ENCODE data around the gene APOA1. TPM values are rescaled to one million over a fixed set of nuclear protein-coding genes. Genes with fewer than 3 reads are reported as not detected.
A peak's percentile ranks its signal among the peaks of the same experiment; 100 is the strongest.

The APOA1 gene
- total and polyA plus RNA-seq, 10 of the 15 experiments (the other 5 are each of a cell fraction or from before 2014, with no cell fraction given): 0.10 to 2.4 (median 0.24) TPM; not detected in 3

DNA sequence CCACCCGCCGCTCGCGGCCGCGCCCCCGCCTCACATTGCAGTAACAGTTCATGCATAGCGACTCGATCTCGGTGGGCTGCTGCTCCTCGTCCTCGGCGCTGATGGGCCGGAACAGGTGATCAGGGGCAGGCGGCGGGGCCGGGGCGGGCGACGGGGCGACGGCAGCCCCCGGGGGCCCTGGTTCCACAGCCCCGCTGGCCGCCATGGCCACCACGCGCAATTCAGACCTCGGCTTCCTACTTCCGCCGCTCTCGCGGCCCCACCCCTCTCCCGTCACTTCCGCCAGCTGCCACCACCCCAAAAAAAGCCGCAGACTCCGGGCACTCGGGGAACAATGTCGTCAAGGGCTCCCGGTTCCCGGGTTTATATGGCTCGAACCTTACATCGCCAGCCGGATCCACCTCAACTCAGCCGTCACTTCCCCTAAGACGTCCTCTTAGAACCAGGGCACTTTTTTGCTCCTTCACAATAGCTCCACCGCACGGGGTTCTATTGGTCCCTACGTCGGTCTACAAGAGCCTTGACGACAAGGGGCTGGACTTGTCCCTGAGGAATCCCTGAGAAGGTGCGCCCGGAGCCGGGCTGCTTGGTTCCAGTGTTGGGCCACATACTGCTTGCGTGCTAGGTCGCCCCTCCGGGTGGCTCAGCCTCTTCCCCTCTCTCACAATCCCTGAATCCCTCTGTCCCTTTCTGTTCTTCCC, 49.5 kb downstream of the APOA1 start, which contains the start of gene ZPR1 (continued):
- TF ChIP-seq, protein P1, sequence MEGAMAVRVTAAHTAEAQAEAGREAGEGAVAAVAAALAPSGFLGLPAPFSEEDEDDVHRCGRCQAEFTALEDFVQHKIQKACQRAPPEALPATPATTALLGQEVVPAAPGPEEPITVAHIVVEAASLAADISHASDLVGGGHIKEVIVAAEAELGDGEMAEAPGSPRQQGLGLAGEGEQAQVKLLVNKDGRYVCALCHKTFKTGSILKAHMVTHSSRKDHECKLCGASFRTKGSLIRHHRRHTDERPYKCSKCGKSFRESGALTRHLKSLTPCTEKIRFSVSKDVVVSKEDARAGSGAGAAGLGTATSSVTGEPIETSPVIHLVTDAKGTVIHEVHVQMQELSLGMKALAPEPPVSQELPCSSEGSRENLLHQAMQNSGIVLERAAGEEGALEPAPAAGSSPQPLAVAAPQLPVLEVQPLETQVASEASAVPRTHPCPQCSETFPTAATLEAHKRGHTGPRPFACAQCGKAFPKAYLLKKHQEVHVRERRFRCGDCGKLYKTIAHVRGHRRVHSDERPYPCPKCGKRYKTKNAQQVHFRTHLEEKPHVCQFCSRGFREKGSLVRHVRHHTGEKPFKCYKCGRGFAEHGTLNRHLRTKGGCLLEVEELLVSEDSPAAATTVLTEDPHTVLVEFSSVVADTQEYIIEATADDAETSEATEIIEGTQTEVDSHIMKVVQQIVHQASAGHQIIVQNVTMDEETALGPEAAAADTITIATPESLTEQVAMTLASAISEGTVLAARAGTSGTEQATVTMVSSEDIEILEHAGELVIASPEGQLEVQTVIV (IDR thresholded peaks at IDR 0.05; ENCODE audit: borderline replicate concordance, partially characterized antibody): peak; percentile 58
- peak; percentile 87; the same call in 1 of the 2 replicates for TF ChIP-seq TAF1 (IDR thresholded peaks at IDR 0.05; ENCODE audit: borderline replicate concordance, low read depth, low read length)
- TF ChIP-seq POLR2A (IDR thresholded peaks at IDR 0.05; ENCODE audit: low read depth, low read length): peak; percentile 96
- peak; percentile 52; the same call in 1 of the 2 replicates for TF ChIP-seq HCFC1 (IDR thresholded peaks at IDR 0.05; ENCODE audit: low read length)
- TF ChIP-seq, protein P2, sequence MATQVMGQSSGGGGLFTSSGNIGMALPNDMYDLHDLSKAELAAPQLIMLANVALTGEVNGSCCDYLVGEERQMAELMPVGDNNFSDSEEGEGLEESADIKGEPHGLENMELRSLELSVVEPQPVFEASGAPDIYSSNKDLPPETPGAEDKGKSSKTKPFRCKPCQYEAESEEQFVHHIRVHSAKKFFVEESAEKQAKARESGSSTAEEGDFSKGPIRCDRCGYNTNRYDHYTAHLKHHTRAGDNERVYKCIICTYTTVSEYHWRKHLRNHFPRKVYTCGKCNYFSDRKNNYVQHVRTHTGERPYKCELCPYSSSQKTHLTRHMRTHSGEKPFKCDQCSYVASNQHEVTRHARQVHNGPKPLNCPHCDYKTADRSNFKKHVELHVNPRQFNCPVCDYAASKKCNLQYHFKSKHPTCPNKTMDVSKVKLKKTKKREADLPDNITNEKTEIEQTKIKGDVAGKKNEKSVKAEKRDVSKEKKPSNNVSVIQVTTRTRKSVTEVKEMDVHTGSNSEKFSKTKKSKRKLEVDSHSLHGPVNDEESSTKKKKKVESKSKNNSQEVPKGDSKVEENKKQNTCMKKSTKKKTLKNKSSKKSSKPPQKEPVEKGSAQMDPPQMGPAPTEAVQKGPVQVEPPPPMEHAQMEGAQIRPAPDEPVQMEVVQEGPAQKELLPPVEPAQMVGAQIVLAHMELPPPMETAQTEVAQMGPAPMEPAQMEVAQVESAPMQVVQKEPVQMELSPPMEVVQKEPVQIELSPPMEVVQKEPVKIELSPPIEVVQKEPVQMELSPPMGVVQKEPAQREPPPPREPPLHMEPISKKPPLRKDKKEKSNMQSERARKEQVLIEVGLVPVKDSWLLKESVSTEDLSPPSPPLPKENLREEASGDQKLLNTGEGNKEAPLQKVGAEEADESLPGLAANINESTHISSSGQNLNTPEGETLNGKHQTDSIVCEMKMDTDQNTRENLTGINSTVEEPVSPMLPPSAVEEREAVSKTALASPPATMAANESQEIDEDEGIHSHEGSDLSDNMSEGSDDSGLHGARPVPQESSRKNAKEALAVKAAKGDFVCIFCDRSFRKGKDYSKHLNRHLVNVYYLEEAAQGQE (IDR thresholded peaks at IDR 0.05; ENCODE audit: low read depth, low read length): no peak
- TF ChIP-seq, protein P3, sequence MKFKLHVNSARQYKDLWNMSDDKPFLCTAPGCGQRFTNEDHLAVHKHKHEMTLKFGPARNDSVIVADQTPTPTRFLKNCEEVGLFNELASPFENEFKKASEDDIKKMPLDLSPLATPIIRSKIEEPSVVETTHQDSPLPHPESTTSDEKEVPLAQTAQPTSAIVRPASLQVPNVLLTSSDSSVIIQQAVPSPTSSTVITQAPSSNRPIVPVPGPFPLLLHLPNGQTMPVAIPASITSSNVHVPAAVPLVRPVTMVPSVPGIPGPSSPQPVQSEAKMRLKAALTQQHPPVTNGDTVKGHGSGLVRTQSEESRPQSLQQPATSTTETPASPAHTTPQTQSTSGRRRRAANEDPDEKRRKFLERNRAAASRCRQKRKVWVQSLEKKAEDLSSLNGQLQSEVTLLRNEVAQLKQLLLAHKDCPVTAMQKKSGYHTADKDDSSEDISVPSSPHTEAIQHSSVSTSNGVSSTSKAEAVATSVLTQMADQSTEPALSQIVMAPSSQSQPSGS (IDR thresholded peaks at IDR 0.05; ENCODE audit: low read length): no peak
- peak; percentile 75; the same call in 1 of the 2 replicates for TF ChIP-seq IKZF1 (conservative IDR thresholded peaks at IDR 0.05)
- TF ChIP-seq MXI1 (IDR thresholded peaks at IDR 0.05; ENCODE audit: low read depth, low read length): peak; percentile 96
- peak; percentile 89 for TF ChIP-seq RUNX3 (IDR thresholded peaks at IDR 0.05; ENCODE audit: low read length)
- no peak for TF ChIP-seq HDAC2 (IDR thresholded peaks at IDR 0.05)
- TF ChIP-seq EGR1 (IDR thresholded peaks at IDR 0.05; ENCODE audit: borderline replicate concordance in 1 of 2, low read depth in 2 of 2, low read length in 2 of 2): no peak
- no peak for TF ChIP-seq SIX5 (IDR thresholded peaks at IDR 0.05; ENCODE audit: low read depth, low read length, severe bottlenecking)
- 0 out of 2 replicates have a peak, but pooled peaks have one; percentile 33 for TF ChIP-seq CHD2 (IDR thresholded peaks at IDR 0.05; ENCODE audit: borderline replicate concordance, low read depth, low read length)
- TF ChIP-seq, protein P4, sequence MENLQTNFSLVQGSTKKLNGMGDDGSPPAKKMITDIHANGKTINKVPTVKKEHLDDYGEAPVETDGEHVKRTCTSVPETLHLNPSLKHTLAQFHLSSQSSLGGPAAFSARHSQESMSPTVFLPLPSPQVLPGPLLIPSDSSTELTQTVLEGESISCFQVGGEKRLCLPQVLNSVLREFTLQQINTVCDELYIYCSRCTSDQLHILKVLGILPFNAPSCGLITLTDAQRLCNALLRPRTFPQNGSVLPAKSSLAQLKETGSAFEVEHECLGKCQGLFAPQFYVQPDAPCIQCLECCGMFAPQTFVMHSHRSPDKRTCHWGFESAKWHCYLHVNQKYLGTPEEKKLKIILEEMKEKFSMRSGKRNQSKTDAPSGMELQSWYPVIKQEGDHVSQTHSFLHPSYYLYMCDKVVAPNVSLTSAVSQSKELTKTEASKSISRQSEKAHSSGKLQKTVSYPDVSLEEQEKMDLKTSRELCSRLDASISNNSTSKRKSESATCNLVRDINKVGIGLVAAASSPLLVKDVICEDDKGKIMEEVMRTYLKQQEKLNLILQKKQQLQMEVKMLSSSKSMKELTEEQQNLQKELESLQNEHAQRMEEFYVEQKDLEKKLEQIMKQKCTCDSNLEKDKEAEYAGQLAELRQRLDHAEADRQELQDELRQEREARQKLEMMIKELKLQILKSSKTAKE (IDR thresholded peaks at IDR 0.05; ENCODE audit: low read depth, poor library complexity, severe bottlenecking): no peak
- TF ChIP-seq RB1 (IDR thresholded peaks at IDR 0.05; ENCODE audit: borderline replicate concordance): no peak
- no peak for TF ChIP-seq BCL11A (IDR thresholded peaks at IDR 0.05; ENCODE audit: low read depth, low read length)
- TF ChIP-seq GATAD2B (conservative IDR thresholded peaks at IDR 0.05; ENCODE audit: low read depth): peak; percentile 52; the same call in 1 of the 2 replicates
- TF ChIP-seq SPI1 (IDR thresholded peaks at IDR 0.05; ENCODE audit: borderline replicate concordance, insufficient read depth, low read depth, low read length): peak; percentile 22; the same call in 1 of the 2 replicates
- TF ChIP-seq PML (IDR thresholded peaks at IDR 0.05; ENCODE audit: low read length): peak; percentile 64; the same call in 1 of the 2 replicates
- TF ChIP-seq NBN (IDR thresholded peaks at IDR 0.05): peak; percentile 63; the same call in 1 of the 2 replicates
- TF ChIP-seq SIN3A (IDR thresholded peaks at IDR 0.05; ENCODE audit: low read depth, low read length): peak; percentile 86; the same call in 1 of the 2 replicates
- no peak for TF ChIP-seq TCF7 (IDR thresholded peaks at IDR 0.05; ENCODE audit: borderline replicate concordance)
